NCI-H1930 (cell line): ENCODE measurements around the gene RFWD3.
"Not testable (repeated sequence)": the region's sequence is repeated elsewhere in the genome, so short reads cannot be mapped to it uniquely, and the experiment has no call there.

Experiments
- DNase-seq, 2 experiments: peaks; one replicate each; lab custom pipeline; 2025; lab: John Stamatoyannopoulos, UW

RFWD3 gene

DNA sequence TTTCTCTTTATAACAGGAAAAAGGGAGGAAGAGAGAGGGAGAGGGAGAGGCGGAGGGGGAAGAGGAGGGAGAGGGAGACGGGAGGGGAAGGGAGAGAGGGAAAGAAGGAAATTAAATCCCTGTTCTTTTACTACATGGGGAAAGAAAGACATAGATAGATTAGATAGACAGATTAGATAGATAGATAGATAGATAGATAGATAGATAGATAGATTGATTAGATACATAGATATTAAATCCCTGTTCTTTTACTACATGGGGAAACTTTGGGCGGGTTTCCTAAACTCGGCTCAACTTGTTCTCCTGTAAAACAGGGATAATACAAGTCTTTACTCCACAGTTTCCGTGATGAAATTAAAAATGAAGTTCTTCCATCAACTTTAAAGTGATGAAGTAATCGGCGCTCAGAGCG lies 661 bp downstream of the RFWD3 start:
- DNase-seq: no peak

DNA sequence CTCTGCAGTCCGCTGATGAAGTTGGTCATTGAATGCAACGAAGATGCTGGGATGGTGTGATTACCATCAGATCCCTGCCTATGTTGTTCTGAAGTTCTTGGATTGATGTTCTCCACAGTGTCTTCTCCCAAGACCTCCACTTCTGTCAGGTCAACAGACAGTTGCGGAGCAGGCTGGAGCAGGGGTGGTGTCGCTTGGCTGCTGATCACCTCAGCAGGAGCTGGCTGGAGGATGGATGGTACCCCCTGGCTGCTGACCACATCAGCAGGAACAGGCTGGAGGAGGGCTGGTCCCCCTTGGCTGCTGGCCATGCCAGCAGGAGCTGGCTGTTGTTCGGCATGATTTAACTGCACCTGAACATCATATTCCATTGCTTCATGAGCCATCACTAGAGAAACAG lies 5.6 kb downstream of the RFWD3 start:
- no peak for DNase-seq

DNA sequence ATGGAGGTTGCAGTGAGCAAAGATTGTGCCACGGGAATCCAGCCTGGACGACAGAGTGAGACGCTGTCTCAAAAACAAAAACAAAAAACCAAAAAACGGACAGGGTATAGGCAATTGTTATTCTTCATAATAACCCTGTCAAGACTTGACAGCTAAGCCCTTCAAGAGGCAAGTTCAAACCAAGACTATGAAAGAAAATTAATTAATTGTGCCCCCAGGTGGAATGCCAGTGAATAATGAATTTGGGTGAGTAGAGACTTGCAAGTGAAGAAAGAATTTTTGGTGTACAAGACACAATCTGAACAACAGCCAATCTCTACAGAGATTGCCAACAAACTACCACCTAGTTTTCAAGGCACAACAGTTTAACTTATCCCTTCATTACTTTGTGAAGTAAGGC lies 6.3 kb downstream of the RFWD3 start:
- no peak for DNase-seq

DNA sequence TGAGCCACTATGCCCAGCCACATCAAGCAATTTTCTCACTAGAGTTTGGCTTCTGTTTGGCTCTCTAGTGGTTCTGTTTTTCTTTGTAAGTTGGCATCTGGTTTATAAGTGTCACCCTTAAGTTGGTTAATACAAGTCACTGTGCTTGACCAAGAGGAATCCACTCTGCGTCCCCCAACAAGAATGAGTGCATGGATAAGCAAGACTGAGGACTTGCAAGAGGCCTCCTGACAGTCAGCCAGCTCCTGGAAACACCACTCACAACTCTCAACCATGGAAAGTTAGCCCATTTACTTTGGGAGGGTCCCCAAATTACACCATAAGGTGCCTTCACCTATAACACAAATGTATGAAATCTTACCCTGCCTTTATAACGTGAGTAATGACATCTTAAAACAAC lies 7.6 kb downstream of the RFWD3 start:
- DNase-seq: no peak

DNA sequence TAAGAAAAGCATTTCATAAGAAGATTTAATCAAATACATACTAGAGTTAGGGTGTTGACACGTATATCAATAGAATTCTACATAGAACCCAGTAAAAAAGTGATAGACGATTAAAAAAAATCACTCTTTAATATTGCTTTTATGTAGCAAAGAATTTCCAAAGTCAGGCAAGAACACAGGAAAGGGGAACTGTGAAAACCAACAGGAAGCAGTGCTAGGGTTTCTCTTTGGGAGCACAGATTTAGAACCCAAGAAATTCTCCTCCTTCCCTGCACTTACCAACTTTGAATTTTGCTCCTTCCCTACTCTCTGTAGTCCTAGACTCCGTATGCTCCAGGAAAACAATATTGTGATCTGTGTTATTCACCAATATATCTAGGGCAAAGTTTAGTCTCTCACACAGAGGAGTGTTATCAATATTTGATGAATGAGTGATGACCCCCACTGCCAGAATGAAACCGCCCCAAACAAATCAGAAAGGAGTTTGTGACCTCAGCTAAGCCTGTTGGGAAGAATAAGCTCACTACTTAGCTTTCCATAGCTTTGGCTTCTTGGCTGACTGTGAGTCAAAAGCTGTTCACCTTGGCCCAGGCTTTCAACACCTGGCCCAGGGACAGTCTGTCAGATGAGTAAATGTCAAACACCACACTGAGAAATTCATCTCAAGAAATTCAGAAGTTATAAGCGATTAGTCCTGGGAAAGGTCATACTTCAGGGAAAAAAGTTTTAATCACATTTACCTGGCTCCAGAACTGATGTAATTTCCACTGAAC lies 8.6 kb downstream of the RFWD3 start:
- DNase-seq: no peak

DNA sequence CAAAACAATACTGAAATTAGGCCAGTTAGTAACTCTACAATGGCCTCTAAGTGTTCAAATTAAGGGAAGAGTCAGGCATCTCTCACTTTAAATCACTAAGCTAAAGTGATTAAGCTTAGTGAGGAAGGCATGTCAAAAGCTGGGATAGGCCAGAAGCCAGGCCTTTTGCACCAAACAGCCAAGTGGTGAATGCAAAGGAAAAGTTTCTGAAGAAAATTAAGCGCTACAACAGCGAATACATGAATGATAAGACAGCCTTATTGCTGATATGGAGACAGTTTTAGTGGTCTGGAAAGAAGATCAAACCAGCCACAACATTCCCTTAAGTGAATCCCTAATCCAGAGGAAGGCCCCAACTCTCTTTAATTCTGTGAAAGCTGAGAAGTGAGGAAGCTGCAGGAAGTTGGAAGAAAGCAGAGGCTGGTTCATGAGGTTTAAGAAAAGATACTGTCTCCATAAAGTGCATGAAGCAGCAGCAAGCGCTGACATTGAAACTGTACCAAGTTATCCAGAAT lies 12.1 kb downstream of the RFWD3 start:
- no peak for DNase-seq

DNA sequence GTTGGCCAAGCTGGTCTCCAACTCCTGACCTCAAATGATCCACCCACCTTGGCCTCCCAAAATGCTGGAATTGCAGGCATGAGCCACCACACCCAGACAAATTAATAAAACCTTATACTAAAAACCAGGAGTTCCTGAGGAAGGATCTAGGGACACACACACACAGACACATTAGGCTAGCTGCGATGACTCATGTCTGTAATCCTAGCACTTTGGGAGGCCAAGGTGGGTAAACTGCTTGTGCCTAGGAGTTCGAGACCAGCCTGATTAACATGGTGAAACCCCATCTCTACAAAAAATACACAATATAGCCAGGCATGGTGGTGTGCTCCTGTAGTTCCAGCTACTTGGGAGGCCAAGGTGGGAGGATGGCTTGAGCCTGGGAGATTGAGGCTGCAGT lies 13.8 kb downstream of the RFWD3 start:
- not testable (repeated sequence) for DNase-seq

DNA sequence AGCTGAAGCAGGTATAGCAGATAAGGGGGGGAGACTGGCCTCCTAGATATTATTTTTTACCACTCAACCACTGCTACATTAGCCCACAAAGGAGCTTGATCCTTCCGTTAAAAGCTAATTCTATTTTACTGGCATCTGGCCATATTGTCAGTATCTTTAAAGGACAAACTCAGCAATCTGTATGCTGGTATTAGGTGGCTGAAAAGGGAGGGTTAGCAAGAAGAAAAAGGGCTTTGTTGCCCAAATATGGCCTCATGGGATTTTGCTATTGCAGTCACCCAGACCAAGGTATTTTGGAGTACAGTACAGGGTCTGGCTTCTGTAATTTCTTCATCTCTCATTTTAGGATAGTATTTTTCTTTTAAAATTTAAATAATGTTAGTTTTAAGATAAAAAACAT lies 14.4 kb downstream of the RFWD3 start:
- no peak for DNase-seq

DNA sequence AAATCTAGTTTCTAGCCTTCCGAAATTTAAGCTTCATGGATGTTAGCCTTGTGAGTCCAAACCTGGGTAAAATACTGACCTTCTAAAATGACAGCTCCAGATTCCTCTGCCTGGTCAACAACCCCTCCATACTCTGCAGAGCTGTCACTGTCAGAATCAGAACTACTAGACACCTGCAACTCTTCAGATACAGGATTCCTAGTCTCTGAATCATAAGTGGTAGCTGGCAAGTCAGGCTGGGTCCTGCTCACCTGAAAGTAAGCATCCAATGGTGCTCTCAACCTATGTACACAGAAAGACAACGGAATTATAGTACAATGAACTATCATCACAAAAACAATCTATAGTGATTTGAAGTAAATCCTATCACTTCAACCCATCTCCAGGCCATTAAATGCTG lies 14.8 kb downstream of the RFWD3 start:
- DNase-seq: no peak

DNA sequence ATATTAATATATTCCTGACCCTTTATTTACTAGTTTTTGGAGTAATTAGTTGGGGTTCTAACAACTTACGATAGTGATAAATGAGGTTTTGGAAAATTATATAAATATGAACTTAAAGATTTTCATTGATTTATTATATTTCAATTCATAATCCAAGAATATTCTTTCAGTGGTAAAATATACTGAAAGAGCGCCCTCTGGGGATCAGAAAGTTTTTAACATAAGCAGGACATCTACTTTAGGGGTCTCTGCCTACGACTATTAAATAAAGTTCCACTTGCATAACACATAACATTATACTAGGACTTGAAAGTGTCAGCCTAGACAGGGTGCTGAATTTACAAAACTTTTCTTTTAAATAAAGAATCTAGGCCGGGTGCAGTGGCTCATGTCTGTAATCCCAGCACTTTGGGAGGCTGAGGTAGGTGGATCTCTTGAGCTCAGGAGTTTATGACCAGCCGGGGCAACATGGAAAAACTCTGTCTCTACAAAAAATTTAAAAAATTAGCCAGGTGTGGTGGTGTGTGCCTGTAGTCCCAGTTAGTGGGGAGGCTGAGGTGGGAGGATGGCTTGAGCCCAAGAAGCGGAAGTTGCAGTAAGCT lies 15.6 kb downstream of the RFWD3 start:
- no peak for DNase-seq

DNA sequence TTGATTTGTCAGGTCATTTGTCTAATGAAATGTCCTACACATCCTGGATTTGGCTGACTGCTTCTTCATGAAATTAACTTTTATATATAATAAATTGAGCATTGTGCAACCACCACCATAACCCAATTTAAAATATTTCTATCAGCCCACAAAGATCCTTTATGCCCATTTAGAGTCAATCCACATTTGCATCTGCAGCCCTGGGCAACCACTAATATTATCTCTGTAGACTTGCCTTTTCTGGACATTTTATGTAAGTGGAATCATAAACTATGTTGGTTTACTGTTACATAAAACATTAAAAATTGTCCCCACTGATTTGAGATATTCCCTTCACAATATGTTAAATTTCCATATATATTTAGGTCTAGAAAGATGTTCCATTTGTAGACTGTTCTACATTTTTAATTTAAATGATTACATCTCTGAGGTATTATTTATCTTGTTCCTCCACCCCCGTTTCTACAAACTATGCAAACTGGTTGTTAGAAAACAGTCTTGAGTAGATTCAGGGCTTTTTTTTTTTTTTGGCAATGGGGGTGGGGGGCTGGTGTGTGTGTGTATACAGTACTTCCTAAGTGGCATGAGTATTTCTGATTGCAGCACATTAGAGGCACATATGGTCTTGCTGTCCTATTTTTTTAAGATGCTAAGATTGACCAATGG lies 16.7 kb downstream of the RFWD3 start:
- DNase-seq: no peak

DNA sequence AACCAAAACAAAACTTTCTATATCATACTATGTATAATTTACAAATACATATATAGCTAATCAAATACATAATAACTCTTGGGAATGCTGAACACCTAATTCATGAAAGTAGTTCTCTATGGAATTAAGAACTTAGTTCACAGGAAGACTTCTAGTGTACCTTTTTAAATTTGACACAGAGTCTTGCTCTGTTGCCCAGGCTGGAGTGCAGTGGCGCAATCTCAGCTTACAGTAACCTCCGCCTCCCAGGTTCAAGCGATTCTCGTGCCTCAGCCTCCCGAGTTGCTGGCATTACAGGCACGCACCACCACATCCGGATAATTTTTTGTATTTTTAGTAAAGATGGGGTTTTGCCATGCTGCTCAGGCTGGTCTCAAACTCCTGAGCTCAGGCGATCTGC lies 24.7 kb downstream of the RFWD3 start:
- DNase-seq: no peak

DNA sequence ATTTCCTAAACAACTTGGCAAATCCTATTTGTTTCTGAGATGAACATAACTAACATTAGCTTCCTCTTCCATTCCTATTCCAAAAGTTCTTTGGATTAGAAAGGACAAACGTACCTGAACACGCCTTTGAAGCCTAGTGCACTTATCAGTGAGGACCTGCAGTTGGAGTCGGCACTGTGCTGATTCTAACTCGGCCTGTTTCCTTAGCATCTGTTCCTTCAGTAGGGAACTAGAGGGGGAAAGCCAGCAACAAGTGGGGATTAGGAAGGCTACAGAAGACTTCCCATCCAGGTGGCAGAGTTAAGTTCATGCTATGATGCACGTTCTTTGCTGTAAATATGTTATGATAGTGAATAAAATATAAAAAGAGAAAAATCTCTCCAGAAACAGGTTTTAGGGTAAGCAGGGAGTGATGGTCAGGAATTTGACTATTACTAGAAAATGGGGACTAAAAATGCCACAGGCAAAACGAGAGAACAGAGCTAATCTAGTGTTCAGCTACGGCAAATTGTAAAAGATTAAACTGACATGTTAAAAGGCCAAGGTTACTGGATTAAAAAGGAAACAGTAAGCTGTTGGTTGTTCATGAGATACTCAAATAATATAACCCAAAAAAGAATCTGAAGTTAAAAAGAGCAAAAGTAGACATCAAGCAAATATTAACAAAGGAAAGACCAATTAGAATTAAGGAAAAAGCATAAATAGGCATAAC lies 28.8 kb downstream of the RFWD3 start:
- no peak for DNase-seq

DNA sequence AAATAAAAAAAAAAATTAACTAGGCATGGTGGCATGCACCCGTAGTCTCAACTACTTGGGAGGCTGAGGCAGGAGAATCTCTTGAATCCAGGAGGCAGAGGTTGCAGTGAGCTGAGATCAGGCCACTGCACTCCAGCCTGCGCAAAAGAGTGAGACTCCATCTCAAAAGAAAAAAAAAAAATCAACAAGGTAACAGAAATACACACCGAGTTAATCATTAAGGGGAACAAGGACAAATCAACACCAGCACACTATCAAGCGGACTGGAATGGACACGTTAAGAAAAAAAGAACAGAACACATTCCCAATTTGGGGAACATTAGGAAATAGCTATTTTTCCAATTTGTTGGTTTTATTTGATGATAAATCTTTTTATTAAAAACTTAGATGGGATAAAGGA lies 31.4 kb downstream of the RFWD3 start:
- no peak for DNase-seq

DNA sequence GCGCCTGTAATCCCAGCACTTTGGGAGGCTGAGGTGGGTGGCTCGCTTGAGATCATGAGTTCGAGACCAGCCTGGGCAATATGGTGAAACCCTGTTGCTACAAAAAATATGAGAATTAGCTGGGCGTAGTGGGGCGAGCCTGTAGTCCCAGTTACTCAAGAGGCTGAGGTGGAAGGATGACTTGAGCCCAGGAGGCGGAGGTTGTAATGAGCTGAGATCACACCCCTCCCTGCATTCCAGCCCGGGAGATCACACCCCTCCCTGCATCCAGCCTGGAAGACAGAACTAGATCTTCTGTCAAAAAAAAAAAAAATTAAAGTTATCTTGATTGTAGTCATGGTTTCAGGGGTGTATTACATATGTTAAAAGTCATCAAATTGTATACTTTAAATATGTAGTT lies 33.0 kb downstream of the RFWD3 start:
- no peak for DNase-seq

DNA sequence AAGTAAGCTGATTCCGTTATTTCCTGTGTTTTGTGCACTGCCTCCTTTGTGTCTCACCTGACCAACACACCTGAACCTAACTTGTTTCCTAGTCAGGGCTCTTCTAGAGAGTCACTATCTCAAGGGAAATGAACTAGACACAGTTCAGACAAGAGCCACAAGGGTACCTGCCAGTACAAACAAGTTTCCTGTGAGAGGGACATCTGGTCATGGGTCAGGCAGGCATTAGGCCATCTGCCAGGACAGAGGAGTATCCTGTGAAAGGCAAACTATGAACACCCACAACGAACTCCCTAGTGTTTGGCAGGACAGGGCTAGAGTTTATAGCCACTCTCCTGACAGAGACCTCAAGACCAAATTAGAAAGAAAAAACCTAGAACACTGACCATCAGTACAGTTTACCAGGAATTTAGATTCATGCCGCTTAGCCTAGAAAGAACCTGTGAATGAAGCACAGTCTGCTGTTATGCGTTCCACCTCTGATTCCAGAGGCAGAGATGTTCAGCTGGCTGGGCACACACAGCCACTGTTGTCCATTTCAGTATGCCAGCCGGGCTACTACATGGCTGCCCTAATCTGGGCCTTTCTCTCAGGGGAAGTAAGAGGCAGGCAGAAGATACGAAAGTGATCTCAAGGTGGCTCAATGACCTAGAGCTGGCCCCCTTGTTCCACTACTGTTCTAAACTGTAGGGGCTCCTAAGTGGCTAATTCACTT lies 39.0 kb downstream of the RFWD3 start:
- no peak for DNase-seq

DNA sequence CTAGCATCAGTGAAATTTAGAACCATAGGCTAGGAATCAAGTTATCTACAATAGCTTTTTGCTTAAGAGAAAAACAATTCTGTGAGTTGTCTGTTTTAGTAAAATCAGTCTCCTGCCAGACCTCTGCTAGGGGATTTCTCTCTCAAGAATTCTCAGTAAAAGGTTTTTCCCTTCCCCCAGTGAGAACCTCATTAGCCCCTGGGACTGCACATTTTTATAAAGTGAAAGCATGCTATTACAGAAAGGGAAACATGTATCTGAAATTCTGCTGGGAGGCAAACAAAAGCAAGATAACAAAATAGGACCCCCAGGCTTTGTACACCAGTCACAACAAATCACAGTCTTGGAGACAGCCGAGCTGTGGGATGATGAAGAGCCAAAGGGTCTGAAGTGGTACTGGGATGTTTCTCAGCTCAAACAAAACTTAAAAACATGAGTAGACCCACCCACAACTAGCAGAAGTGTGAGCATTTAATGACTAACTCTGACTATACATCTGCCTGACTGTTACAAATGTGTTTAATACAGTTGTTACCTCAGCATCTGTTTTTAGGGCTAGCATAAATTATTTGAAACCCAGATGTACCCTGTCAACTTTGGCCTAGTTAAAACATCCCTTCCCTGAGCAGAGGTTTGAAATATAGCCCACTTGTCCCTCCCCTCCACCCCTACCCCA lies 39.8 kb downstream of the RFWD3 start:
- DNase-seq: no peak

DNA sequence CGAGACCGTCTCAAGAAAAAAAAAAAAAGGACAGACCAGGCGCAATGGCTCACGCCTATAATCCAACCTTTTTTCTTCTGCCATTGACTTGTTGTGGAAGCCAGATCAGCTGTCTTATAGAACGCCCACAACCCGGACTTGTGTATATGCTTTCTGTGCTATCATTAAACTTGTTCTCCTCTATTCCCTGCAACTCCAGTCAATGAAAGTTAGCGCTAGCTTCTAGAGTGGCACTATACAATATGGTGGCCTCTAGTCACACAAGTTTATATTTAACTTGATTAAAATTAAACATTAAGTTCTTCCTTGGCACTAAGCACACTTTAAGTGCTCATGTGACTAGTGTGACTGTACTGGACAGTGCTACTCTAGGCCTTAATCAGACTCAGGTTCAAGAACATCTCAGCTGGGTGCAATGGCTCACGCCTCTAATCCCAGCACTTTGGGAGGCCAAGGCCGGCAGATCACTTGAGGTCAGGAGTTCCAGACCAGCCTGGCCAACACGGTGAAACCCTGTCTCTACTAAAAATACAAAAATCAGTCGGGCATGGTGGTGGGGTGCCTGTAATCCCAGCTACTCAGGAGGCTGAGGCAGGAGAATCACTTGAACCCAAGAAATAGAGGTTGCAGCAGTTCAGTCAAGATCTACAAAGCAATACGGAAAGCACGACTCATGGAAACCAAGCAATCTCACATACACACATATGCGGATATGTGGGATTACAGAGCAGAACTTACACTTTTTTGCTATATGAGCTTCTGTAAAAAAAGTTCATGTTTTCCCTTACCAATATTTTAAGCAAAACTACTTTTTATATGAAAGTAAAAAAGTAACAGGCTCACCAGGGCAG lies 41.0 kb downstream of the RFWD3 start:
- DNase-seq: no peak

DNA sequence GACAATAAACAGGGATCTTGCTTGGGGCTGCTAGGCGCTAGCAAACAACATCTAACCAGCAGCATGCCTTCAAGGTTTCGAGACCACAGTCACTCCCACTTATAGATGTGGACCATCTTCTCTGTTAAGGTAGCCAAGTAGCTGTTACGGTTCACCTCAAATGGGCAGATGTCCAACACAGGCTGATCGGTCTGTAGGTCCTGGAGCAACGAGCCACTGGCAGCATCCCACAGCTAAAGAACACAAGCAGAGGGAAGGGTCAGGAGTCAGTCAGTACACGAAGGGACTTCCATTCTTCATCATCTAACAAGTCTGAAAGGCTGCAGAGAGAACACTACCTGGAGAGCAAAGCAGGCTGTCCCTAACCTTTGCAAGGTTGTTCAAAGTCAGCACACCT lies 42.8 kb downstream of the RFWD3 start:
- no peak for DNase-seq

DNA sequence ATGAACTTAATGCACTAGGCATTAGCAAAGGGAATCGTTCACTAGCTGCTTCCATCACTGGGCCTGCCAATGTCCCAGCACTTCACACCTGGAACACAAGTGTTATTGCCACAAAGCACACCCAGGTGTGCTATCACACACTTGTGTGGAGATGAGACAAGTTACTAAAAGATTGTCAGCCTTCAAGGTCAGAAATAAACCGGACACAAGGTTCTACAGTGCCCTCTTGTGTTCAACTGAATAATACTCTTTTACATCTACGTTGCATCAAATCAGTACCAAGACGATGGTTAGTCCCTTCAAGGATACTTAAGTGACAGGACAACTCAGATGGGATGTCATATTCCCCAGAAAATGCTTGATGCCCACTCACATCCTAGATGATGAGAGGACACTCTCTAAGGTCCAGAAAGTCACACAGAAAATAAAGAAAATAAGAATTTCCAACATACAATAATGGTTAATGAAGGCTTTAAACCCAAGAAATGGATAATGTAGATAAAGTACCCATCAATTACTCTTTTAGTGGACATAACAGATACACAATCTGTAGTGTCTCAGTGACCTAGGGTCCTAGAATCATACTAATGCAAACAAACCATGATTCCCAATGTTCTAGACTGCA lies 43.4 kb downstream of the RFWD3 start:
- DNase-seq: no peak
